UCSD-AML1 (cell line): Measurements from ENCODE around the gene GRIA3.

Source experiments
- DNase-seq: peaks from one replicate; lab custom pipeline; 2025; ENCODE audit not compliant: unreplicated experiment; lab: John Stamatoyannopoulos, UW

Gene GRIA3

DNA sequence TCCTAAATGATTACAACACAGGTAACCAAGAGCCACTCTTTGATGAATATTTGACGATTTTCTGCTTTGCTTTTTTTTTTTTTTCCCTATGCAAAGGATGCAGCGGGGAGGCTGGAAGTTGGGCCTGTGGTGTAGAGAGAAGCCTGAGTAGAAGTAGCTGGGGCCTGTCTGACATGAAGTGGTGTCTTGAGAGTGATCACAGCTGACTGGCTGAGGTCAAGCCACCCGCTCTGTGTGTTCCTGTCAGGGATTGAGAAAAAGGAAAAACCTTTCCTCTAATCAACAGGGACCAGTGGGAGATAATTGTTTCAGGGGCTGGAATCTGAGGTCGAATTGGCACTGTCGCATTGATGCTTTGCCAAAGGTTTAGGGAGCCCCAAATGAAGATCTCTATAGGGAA, 258.7 kb downstream of the GRIA3 start:
- no peak for DNase-seq

DNA sequence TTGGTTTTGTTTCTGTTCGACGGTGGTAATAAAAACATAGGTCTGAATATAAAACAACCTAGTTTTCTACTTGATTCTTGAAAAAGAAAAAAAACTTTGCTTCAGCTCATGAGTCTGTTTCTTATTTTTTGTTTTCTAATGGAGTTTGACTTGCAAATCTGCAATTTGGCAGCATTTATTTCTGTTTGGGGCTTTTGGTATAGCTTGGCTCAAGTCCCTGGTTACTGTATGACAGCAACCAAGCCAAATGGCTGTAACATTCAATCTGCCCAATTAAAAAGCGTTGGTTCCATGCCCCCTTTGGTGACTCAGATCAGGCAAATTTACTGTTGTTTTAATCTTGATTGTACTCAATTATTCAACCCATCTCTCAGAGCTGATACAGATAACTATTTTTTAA, 263.4 kb downstream of the GRIA3 start:
- DNase-seq, result no peak

DNA sequence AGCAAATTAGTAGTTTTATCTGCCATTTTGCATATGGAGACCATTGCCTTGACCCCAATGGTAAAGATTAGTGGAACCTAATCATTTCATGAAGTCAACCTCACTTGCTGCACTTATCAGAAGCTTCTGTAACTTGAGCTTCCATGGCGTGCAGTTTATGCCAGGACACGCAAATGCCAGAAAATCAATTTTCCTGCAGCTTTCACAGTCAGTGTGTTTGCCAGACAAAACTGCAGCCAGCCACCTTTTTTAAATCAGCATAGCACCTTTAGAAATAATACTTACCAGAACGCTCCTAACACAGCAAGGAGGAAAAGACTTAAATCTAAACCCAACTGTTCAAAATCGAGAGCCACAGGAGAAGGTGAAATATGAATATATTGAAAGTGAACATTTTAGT, 265.3 kb downstream of the GRIA3 start:
- no peak for DNase-seq

DNA sequence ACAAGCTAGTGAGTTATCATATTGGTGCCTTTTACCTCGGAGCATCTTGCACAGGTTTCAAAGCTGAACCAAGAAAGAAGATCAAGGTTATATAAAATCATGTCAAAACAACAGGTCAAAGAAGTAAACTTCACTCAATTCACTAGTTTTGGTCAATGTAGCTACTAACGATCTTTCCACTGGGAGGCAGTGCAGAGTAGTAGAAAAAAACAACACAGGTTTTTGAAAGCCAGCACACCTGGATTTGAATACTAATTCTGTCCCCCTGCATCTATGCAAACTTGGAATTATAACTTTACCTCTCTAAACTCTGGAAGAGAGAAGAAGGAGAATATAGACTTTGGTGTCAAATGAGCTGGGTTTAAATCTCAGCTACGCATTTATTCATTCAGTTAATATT, 266.1 kb downstream of the GRIA3 start:
- no peak for DNase-seq

DNA sequence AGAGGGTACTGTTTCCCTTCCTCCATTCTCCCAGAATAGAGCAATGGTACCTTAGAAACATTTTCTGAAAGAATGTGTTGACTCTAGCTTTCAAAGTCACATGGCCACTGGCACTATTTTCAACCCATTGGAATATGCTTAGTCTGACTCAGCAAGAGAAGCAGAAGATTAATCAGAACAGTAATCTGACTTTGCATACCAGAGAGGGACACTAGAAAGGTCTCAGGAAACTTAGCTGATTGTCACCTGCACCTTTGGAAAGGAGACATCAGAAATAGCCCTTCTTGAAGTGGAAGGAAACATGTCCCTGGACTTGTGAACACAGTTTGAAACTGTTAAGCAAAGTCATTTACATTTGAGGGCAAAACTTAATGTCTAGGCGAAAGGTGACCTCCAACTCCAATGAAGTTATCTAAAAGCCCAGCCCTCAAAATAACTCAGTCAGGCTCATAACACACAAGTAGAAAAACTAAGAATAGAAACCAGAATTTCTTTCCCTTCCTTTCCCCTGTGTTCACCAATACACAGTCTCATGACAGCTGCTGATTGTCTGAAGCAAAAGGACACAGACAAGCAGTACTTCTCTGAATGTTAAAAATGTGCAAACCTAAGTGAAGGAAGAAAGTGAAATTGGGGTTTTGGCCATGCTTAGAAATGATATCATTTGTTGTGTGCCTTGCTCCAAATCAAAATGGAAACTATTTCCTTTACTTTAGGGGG, 270.8 kb downstream of the GRIA3 start:
- no peak for DNase-seq

DNA sequence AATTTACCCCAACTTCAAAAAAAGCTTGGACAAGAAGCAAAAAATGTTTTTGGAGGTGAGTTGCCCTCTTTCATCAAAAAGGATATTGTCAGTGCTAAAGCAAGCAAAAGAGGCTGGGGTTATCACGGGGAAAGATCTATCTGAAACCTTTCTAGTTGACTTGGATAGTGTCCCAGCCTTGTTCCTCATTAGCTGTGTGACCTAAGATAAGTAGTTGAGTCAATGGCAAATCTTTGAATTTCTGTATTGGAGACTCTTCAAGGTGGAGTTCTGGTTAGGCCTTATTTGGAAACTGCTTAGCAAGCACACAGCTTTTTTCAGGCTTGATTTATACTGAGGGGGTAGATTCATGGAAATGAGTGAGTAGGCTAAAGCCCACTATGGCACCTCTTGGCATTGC, 271.6 kb downstream of the GRIA3 start:
- no peak for DNase-seq

DNA sequence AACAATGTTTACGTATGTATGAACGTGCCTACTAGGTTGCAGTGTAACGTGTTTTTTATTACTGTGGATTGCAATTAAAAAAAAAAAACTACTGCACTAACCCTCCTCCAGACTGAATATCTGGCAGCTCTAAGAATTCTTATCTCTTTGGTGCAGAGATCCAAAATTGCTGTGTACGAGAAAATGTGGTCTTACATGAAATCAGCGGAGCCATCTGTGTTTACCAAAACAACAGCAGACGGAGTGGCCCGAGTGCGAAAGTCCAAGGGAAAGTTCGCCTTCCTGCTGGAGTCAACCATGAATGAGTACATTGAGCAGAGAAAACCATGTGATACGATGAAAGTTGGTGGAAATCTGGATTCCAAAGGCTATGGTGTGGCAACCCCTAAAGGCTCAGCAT, 280.6 kb downstream of the GRIA3 start:
- DNase-seq, result no peak

DNA sequence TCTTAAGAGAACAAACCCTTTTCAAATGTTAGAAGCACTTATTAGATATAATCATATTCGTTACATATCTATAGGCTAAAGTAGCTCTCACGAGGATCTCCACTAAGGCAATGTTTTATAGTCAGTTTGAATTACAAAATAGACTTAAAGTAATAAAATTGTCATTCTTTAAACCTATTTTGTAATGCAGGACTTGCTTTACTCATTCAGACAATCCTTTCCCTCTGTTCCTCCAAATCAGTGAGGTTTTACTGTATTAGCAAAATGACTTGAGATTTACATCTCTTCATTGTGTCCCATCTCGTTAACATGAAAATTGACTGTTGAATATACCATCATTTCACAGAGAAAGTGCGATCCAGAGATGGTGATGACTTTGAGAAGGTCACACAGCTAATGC, 284.4 kb downstream of the GRIA3 start:
- no peak for DNase-seq

DNA sequence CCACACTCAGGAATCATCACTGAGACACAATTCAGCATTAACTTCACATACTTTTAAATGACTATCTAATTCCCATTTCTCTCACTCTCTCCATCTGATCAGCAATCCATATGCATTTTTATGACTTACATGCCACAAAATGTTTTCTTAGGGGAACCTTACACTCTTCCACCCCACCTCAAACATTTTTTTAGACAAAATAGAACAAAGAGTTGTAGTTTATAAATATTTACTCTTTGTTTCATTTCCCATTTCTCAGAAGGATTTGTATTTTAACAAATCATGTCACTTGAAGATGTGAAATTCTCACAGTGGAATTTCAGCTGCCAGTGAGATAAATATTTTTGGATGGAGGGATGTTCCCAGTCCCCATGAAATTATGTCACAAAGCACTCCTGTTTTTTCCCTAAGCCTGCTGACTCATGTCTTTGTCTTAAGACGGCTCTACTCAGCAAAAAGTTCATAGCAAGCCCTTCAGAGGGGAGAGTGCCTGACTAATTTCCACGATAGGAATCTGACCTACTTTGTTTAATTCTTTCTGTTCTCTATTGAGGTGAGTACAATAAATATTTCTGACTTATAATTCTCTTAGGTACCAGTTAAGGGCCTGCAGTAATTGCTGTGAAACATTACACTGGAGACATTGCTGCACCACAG, 291.1 kb downstream of the GRIA3 start:
- no peak for DNase-seq

DNA sequence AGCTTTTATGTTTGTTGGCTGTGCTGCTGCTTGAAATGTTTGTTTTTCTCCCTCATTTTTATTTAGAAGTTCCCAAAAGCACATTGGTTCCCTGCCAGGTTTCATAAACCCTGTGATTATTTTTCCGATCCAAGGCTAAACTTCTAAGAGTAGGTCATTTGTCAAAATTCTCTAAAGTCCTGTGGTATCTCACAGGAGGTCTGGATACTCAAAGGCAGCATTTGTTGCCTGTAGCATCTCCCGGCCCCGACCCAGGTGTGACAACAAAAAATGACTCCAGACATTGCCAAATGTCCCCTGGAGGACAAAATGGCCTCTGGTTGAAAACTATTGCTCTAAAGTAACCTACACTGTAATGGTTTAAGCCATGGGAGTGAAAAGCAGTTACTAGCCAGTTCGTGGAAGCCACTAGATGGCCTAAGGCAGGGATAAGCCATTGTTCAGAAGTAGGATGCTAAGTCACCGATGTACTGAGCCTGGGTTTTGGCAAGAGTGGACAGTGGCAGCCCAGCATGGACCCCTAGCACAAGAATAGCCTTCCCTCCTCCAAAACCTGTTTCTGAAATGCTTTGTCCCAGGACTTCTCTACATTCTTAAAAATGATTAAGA, 292.6 kb downstream of the GRIA3 start:
- no peak for DNase-seq

DNA sequence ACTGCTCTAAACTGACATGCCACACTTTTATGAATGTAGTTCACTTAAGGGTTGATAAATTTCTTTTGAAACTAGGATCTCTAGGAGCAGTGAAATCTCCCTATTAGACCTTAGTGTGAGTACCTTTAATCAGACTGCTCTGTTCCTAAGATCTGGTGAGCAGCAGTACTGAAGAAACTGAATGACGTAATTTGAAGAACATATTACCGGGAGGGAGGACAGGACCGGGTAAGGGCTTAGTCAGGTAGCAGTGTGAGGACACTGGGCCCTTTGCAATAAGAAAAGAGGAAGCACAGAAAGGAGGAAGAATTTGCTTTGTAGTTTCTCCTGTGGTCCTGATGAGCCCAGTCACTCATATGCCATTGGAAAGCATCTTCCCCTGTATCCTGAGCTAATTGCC, 293.6 kb downstream of the GRIA3 start:
- no peak for DNase-seq

DNA sequence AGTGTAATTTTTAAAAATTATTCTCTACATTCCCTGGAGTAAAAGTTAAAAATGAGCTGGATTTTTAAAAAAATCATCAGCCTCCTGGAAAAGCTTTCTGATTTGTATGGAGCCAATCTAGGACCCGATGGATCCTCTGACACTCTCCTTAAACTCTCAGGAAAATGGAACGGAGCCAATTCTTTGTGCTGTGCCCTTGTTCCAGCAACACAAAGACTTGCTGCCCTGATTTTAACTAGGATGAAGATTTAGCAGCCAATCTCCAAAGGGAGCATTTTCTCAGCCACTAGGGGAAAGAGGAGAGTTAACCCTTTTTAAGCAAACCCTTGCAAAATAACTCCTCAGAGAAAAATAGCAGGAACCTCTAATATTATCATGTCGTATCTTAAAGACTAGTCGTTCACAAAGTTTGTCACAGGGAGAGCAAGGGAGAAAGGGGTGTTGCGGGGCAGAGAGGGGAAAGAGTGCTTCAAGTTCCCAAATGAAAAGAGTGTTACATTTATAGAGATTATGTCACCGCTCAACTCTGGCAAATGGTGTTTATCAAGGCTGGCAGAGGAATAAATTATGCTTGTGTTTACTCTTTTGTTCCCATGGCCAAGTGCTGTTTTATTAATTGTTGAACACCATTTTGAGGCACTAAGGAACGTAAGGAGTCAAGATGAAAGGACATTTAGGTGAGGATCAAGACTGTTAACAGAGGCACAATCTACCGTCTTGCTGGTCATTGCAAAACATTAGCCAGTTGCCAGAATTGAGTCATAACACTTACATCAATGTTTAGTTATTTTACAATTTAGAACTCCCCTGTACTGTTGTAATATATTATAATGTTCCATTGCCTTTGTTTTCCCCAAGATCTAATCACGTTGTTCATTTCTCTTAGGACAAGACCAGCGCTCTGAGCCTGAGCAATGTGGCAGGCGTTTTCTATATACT, 298.1 kb downstream of the GRIA3 start:
- no peak for DNase-seq

DNA sequence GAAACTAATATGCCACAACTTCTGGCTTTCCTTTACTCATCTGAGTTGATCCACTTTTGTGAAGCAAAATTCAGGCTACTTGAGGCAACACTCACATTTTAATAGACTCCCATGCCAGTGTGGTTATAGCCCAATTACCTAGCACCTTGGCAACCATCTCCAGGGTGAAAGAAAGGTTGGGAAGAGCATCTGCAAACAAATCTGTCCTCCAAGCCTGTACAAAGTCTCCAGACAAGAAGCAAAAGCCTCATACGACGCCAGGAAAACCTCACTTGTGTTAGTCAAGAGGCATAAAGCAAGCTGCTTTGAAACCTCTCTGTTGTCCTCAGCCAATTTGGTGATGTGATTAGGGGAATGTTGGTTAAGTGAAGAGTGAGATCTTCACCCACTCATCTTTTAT, 302.2 kb downstream of the GRIA3 start:
- no peak for DNase-seq

DNA sequence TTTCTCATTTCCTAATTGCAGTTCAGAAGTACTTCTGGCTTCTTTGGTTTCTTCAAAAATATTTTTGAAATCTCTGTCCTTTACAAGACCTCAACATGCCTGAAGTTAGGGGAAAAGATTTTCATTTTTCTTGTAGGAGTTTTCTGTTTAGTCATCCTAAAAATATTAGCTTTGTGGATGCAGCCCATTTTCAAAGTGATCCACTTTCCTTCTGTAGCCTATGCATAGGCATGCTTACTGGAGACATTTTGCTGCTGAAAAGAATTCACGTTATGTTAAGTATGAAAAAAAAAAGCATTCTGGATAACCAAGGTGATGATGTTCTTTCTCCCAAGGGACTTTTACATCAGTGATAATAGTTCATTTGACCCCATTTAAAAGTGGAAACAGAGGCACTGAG, 303.2 kb downstream of the GRIA3 start:
- no peak for DNase-seq

DNA sequence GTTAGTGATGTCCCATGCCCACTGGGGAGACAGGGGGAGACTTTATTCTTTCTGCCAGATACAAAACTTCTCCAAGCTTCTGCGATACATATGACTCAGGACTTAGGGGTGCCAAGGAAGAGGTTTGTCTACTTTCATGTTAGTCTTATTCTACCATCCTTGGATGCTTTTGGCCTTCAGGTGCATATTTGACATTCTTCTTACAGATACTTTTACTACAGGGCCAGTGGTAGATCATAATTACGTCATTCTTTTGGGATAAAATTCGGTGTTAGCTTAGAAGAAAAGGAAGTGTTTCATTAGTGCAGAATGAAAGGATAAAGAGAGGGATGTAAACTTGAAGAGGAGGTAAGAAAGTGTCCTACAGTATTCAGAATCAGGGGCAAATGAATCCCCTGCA, 303.6 kb downstream of the GRIA3 start:
- DNase-seq, result no peak

DNA sequence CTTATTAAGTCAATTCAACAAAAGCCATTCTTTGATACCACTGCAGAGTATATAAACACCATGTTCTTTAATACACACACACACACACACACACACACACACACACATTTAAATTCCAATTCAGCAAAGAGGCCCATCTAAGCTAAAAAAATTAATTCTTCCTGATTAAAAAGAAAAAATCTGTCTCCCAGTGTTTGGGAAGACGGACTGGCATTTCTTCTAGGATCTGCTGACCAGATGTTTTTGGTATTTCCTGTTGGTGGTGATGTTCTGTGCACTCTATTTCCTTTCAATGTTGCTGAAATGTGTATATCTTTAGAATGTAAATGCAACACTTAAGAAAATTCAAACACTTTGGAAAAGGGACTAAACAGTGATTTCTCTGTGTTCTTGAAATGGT, 304.9 kb downstream of the GRIA3 start:
- no peak for DNase-seq

DNA sequence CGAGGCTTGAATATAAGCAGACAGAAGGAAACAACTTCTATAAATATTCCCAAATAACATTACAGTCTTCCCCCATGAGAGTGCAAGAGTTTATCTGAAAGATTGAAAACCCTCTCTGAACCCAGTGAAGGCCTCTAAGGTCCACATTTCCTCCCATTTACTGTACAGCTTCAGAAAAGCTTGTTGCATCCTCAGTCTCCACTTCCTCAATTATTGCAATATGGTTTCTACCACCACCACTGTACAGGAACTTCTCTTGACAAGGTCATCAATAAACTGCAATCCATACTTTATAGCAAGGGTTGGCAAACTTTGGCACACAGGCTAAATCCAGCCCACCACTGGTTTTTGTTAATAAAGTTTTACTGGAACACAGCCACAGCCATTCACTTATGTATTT, 309.8 kb downstream of the GRIA3 start:
- no peak for DNase-seq

DNA sequence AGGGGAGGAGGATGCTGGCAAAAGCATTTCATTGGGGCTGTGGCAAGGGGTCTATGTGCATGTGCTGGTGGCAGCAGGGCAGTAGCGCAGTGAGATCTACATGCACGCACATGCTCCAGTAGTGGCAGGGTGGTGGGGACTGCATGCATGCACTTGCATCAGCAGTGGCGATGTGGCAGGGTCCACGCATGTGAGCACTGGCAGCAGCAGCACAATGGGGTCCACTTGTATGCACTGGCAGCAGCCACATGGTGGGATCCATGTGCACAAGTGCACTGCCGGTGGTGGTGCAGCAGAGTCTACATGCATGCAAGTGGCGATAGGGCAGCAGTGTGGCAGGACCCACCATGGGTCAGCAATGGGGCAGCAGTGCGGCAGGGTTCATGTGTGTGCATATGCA, 315.7 kb downstream of the GRIA3 start:
- no peak for DNase-seq

DNA sequence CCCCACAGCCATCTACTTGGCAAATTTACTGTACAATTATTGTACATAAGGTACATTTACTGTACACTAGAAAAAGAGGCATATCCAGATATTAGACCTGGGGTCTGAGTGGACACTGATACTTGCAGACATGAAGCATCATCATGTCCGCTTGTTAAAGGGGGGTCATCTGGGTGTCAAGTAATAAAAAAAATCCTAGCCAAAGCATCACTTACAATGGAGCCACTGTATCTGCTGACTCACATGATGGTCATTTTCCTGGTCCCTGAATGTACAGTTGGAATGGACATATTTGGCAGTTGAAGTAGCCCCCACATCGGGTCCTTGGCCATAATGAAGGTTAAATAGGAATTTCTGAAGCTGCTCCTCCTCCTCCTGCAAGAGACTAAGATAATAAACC, 320.0 kb downstream of the GRIA3 start:
- DNase-seq, result no peak

DNA sequence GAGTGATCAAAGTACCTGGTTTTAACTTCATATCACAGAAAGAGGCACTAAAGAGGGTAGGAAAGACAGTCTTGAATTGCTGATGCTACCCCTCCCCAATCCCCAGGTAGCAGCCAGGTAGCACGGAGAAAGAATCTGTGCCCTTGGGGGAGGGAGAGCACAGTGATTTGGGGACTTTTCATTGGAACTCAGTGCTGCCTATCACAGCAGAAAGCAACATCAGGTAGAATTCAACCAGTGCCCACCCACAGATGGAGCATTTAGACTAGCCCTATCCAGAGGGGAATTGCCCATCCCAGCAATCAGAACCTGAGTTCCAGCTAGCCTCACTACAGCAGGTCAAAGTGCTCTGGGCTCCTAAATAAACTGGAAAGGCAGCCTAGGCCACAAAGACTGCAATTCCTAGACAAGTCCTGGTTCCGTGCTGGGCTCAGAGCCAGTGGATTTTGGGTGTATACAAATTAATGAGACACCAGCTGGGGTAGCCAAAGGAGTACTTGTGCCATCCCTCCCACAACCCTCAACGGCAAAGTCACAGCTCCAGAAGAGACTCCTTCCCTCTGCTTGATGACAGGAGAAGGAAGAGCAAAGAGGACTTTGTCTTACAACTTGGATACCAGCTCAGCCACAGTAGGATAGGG, 320.7 kb downstream of the GRIA3 start:
- no peak for DNase-seq
